Measurements from ENCODE around the gene ANKRD30A. TPM values are rescaled to one million over a fixed set of nuclear protein-coding genes. Genes with fewer than 3 reads are reported as not detected.

ANKRD30A gene
- total RNA-seq, 5 donors from 2014 or later (not counting 1 experiment from before 2014, with no cell fraction given), result not detected

- Histone ChIP-seq H3K4me1 (ENCODE audit: control insufficient read depth in 1 of 2, extremely low read depth in 1 of 2, insufficient read depth in 2 of 2, low read length in 2 of 2) (no peaks in the 10 kb centered on the region), H3K9me3 (no peaks in the 10 kb centered on the region), H3K4me3 (ENCODE audit: control insufficient read depth in 1 of 2, extremely low read depth in 1 of 2, low read length in 1 of 2) (no peak overlapping the region), H3K36me3 (ENCODE audit: control insufficient read depth in 2 of 2, extremely low read depth in 1 of 2, insufficient read depth in 1 of 2, low read length in 1 of 2) (no peaks in the 10 kb centered on the region), H3K27ac (ENCODE audit: low read length) (no peak overlapping the region), H3K27me3 (replicated peaks in 1 of 2; ENCODE audit: control insufficient read depth in 2 of 2, extremely low read depth in 1 of 2, insufficient read depth in 2 of 2, low read length in 1 of 2) (no peaks in the 10 kb centered on the region)
- peaks cover 18 to 27% (median 18%) of the 10 kb centered on the region in 3 donors for H3K9me3 Mint-ChIP-seq
- WGBS (ENCODE audit: insufficient coverage), result 96% methylated on average over 18 of the region's 18 CpGs
- H3K4me3 Mint-ChIP-seq, result no peak overlapping the region
- no peaks in the 10 kb centered on the region for H3K36me3 Mint-ChIP-seq
- no peak overlapping the region for H3K27ac Mint-ChIP-seq
- CTCF ChIA-PET, result no interaction called here
- H3K4me1 Mint-ChIP-seq, result no peaks in the 10 kb centered on the region
- ATAC-seq (replicated peaks in 1 of 4), result no peak
- no peaks in the 10 kb centered on the region for H3K27me3 Mint-ChIP-seq
- no peak for DNase-seq
- POLR2A ChIA-PET, result interaction anchor here in 1 of 2 donors (0.6 kb wide), 1 partner anchor 201 kb away, joined by 3 read pairs; no protein-coding TSS in a partner anchor
Observed at GRCh38 chr10:37285063-37285462, 159.7 kb downstream of the ANKRD30A start.

- DNase-seq (no peak), ATAC-seq (replicated peaks in 1 of 4) (no peak)
- no peak overlapping the region for H3K4me3 Mint-ChIP-seq
- Histone ChIP-seq H3K27ac (ENCODE audit: low read length) (no peak overlapping the region), H3K36me3 (ENCODE audit: control insufficient read depth in 2 of 2, extremely low read depth in 1 of 2, insufficient read depth in 1 of 2, low read length in 1 of 2) (no peaks in the 10 kb centered on the region), H3K4me3 (ENCODE audit: control insufficient read depth in 1 of 2, extremely low read depth in 1 of 2, low read length in 1 of 2) (no peak overlapping the region), H3K27me3 (replicated peaks in 1 of 2; ENCODE audit: control insufficient read depth in 2 of 2, extremely low read depth in 1 of 2, insufficient read depth in 2 of 2, low read length in 1 of 2) (no peaks in the 10 kb centered on the region), H3K9me3 (no peaks in the 10 kb centered on the region), H3K4me1 (ENCODE audit: control insufficient read depth in 1 of 2, extremely low read depth in 1 of 2, insufficient read depth in 2 of 2, low read length in 2 of 2) (no peaks in the 10 kb centered on the region)
- no peaks in the 10 kb centered on the region for H3K27me3 Mint-ChIP-seq
- ChIA-PET CTCF (no interaction called here), POLR2A (no interaction called here)
- H3K36me3 Mint-ChIP-seq, result no peaks in the 10 kb centered on the region
- no peaks in the 10 kb centered on the region for H3K4me1 Mint-ChIP-seq
- H3K9me3 Mint-ChIP-seq, result peaks cover 18 to 29% (median 21%) of the 10 kb centered on the region in 3 donors
- no peak overlapping the region for H3K27ac Mint-ChIP-seq
- 65% methylated on average over 2 of the region's 4 CpGs for WGBS (ENCODE audit: insufficient coverage)
Observed at GRCh38 chr10:37289833-37290464, 164.6 kb downstream of the ANKRD30A start.

- POLR2A ChIA-PET, result no interaction called here
- DNase-seq, result no peak
- no peak overlapping the region for H3K27ac Mint-ChIP-seq
- Histone ChIP-seq H3K36me3 (ENCODE audit: control insufficient read depth in 2 of 2, extremely low read depth in 1 of 2, insufficient read depth in 1 of 2, low read length in 1 of 2) (no peaks in the 10 kb centered on the region), H3K4me3 (ENCODE audit: control insufficient read depth in 1 of 2, extremely low read depth in 1 of 2, low read length in 1 of 2) (no peak overlapping the region), H3K4me1 (ENCODE audit: control insufficient read depth in 1 of 2, extremely low read depth in 1 of 2, insufficient read depth in 2 of 2, low read length in 2 of 2) (no peaks in the 10 kb centered on the region), H3K27me3 (replicated peaks in 1 of 2; ENCODE audit: control insufficient read depth in 2 of 2, extremely low read depth in 1 of 2, insufficient read depth in 2 of 2, low read length in 1 of 2) (no peaks in the 10 kb centered on the region), H3K9me3 (no peaks in the 10 kb centered on the region), H3K27ac (ENCODE audit: low read length) (no peak overlapping the region)
- ATAC-seq (replicated peaks in 1 of 4), result no peak
- 57% methylated on average over 1 of the region's 2 CpGs for WGBS (ENCODE audit: insufficient coverage)
- CTCF ChIA-PET, result no interaction called here
- no peak overlapping the region for H3K4me3 Mint-ChIP-seq
- H3K27me3 Mint-ChIP-seq, result no peaks in the 10 kb centered on the region
- H3K4me1 Mint-ChIP-seq, result no peaks in the 10 kb centered on the region
- H3K36me3 Mint-ChIP-seq, result no peaks in the 10 kb centered on the region
- H3K9me3 Mint-ChIP-seq, result peaks cover 11 to 24% (median 24%) of the 10 kb centered on the region in 3 donors
Observed at GRCh38 chr10:37301271-37301670, 175.9 kb downstream of the ANKRD30A start.

GRCh38 chr10:37304036-37304435 lies 178.6 kb downstream of the ANKRD30A start:
- H3K4me1 Mint-ChIP-seq, result no peaks in the 10 kb centered on the region
- no peak overlapping the region for H3K4me3 Mint-ChIP-seq
- H3K36me3 Mint-ChIP-seq, result no peaks in the 10 kb centered on the region
- H3K27me3 ChIP-seq (replicated peaks in 1 of 2; ENCODE audit: control insufficient read depth in 2 of 2, extremely low read depth in 1 of 2, insufficient read depth in 2 of 2, low read length in 1 of 2), result no peaks in the 10 kb centered on the region
- no peaks in the 10 kb centered on the region for H3K27me3 Mint-ChIP-seq
- no peaks in the 10 kb centered on the region for H3K9me3 ChIP-seq
- H3K9me3 Mint-ChIP-seq, result peaks cover 13 to 29% (median 21%) of the 10 kb centered on the region in 3 donors
- no peaks in the 10 kb centered on the region for H3K36me3 ChIP-seq (ENCODE audit: control insufficient read depth in 2 of 2, extremely low read depth in 1 of 2, insufficient read depth in 1 of 2, low read length in 1 of 2)
- no peaks in the 10 kb centered on the region for H3K4me1 ChIP-seq (ENCODE audit: control insufficient read depth in 1 of 2, extremely low read depth in 1 of 2, insufficient read depth in 2 of 2, low read length in 2 of 2)
- DNase-seq (no peak), ATAC-seq (replicated peaks in 1 of 4) (no peak)
- no peak overlapping the region for H3K27ac ChIP-seq (ENCODE audit: low read length)
- POLR2A ChIA-PET, result no interaction called here
- H3K27ac Mint-ChIP-seq, result no peak overlapping the region
- 58% methylated on average over 1 of the region's 2 CpGs for WGBS (ENCODE audit: insufficient coverage)
- CTCF ChIA-PET, result no interaction called here
- no peak overlapping the region for H3K4me3 ChIP-seq (ENCODE audit: control insufficient read depth in 1 of 2, extremely low read depth in 1 of 2, low read length in 1 of 2)

- ChIA-PET CTCF (no interaction called here), POLR2A (no interaction called here)
- H3K4me3 Mint-ChIP-seq, result no peak overlapping the region
Observed at GRCh38 chr10:37314350-37314749, 189.0 kb downstream of the ANKRD30A start.

GRCh38 chr10:37314862-37315261 lies 189.5 kb downstream of the ANKRD30A start:
- Mint-ChIP-seq H3K4me1 (no peaks in the 10 kb centered on the region), H3K4me3 (no peak overlapping the region), H3K36me3 (no peaks in the 10 kb centered on the region), H3K9me3 (peaks cover 5 to 15% (median 10%) of the 10 kb centered on the region in 3 donors), H3K27ac (no peak overlapping the region), H3K27me3 (no peaks in the 10 kb centered on the region)
- H3K4me3 ChIP-seq (ENCODE audit: control insufficient read depth in 1 of 2, extremely low read depth in 1 of 2, low read length in 1 of 2), result no peak overlapping the region
- no CpG with 5 or more reads among the region's 1 CpG for WGBS (ENCODE audit: insufficient coverage)
- ATAC-seq (replicated peaks in 1 of 4) (no peak), DNase-seq (no peak)
- H3K27me3 ChIP-seq (replicated peaks in 1 of 2; ENCODE audit: control insufficient read depth in 2 of 2, extremely low read depth in 1 of 2, insufficient read depth in 2 of 2, low read length in 1 of 2), result no peaks in the 10 kb centered on the region
- H3K9me3 ChIP-seq, result no peaks in the 10 kb centered on the region
- H3K4me1 ChIP-seq (ENCODE audit: control insufficient read depth in 1 of 2, extremely low read depth in 1 of 2, insufficient read depth in 2 of 2, low read length in 2 of 2), result no peaks in the 10 kb centered on the region
- ChIA-PET CTCF (no interaction called here), POLR2A (no interaction called here)
- no peak overlapping the region for H3K27ac ChIP-seq (ENCODE audit: low read length)
- H3K36me3 ChIP-seq (ENCODE audit: control insufficient read depth in 2 of 2, extremely low read depth in 1 of 2, insufficient read depth in 1 of 2, low read length in 1 of 2), result no peaks in the 10 kb centered on the region

More at GRCh38 chr10:37314350-37314749, 189.0 kb downstream of the ANKRD30A start:
- Histone ChIP-seq H3K4me1 (ENCODE audit: control insufficient read depth in 1 of 2, extremely low read depth in 1 of 2, insufficient read depth in 2 of 2, low read length in 2 of 2) (no peaks in the 10 kb centered on the region), H3K27me3 (replicated peaks in 1 of 2; ENCODE audit: control insufficient read depth in 2 of 2, extremely low read depth in 1 of 2, insufficient read depth in 2 of 2, low read length in 1 of 2) (no peaks in the 10 kb centered on the region), H3K27ac (ENCODE audit: low read length) (no peak overlapping the region), H3K36me3 (ENCODE audit: control insufficient read depth in 2 of 2, extremely low read depth in 1 of 2, insufficient read depth in 1 of 2, low read length in 1 of 2) (no peaks in the 10 kb centered on the region), H3K4me3 (ENCODE audit: control insufficient read depth in 1 of 2, extremely low read depth in 1 of 2, low read length in 1 of 2) (no peak overlapping the region), H3K9me3 (no peaks in the 10 kb centered on the region)
- Mint-ChIP-seq H3K9me3 (peaks cover 5 to 12% (median 8%) of the 10 kb centered on the region in 3 donors), H3K36me3 (no peaks in the 10 kb centered on the region), H3K27me3 (no peaks in the 10 kb centered on the region), H3K4me1 (no peaks in the 10 kb centered on the region), H3K27ac (no peak overlapping the region)
- whole genome bisulfite sequencing (ENCODE audit: insufficient coverage), result no CpG with 5 or more reads among the region's 3 CpGs
- ATAC-seq (replicated peaks in 1 of 4) (no peak), DNase-seq (no peak)

- no peaks in the 10 kb centered on the region for H3K27me3 ChIP-seq (replicated peaks in 1 of 2; ENCODE audit: control insufficient read depth in 2 of 2, extremely low read depth in 1 of 2, insufficient read depth in 2 of 2, low read length in 1 of 2)
- H3K27ac Mint-ChIP-seq, result no peak overlapping the region
- ATAC-seq (replicated peaks in 1 of 4) (no peak), DNase-seq (no peak)
- no peak overlapping the region for H3K4me3 Mint-ChIP-seq
- H3K4me1 ChIP-seq (ENCODE audit: control insufficient read depth in 1 of 2, extremely low read depth in 1 of 2, insufficient read depth in 2 of 2, low read length in 2 of 2), result no peaks in the 10 kb centered on the region
- CTCF ChIA-PET, result no interaction called here
- no peaks in the 10 kb centered on the region for H3K9me3 ChIP-seq
- no peak overlapping the region for H3K27ac ChIP-seq (ENCODE audit: low read length)
- WGBS (ENCODE audit: insufficient coverage), result 69% methylated on average over 2 of the region's 2 CpGs
- no peaks in the 10 kb centered on the region for H3K27me3 Mint-ChIP-seq
- H3K36me3 Mint-ChIP-seq, result no peaks in the 10 kb centered on the region
- H3K36me3 ChIP-seq (ENCODE audit: control insufficient read depth in 2 of 2, extremely low read depth in 1 of 2, insufficient read depth in 1 of 2, low read length in 1 of 2), result no peaks in the 10 kb centered on the region
- no peaks in the 10 kb centered on the region for H3K4me1 Mint-ChIP-seq
- H3K4me3 ChIP-seq (ENCODE audit: control insufficient read depth in 1 of 2, extremely low read depth in 1 of 2, low read length in 1 of 2), result no peak overlapping the region
- POLR2A ChIA-PET, result no interaction called here
- H3K9me3 Mint-ChIP-seq, result peaks cover 23 to 28% (median 25%) of the 10 kb centered on the region in 3 donors
Observed at GRCh38 chr10:37344413-37344812, 219.0 kb downstream of the ANKRD30A start.
